Measurements from ENCODE around the gene AK2.
A peak's percentile ranks its signal among the peaks of the same experiment; 100 is the strongest.

Gene AK2

DNA sequence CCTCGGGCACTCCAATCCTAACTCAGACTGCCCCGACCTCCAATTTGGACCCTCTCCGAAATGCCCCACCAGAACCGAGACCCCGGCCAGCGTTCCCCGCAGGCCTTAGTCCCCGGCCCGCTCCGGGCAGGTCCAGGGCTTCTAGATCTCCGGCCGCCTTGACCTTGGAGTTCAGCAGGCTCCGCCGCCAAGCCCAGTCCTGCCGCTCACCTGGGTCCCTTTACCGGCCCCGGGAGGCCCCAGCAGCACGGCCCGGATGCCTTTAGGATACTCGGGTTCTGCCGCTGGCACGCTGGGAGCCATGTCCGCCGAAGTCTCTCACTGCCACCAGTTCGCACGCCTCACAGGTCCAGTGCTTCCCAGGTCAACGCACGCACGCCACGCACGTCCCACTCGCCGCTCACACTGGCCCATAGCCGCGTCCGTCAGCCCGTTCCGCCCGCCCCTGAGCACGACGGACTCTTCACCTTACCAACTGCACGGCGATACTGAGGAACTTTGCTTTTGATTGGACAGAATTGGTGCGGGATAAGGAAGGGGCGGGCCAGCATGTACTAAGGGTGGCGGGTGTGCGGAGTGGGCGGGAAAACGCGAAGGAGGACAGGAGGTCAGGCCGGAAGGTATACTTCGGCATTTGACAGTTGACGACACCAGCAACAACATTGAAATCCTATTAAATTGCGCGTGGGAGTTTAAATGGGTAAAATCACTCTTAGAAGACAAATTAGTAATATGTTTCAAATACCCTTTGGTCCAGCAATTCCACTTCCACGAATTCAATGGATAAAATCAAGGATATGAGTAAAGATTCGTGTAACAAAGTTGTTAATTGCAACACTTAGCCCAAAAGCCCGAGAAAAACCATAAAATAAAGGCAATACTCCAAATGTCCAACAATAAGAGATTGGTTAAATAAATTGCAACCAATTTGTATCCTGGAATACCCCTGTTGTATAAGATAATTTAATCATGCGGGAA is at the start of gene AK2 (continued):
- TF ChIP-seq ZNF792 (tag by site-specific recombination; IDR thresholded peaks at IDR 0.05) (peak; percentile 97), ZNF501 (tag by site-specific recombination; IDR thresholded peaks at IDR 0.05) (no peak), ZNF701 (tag by site-specific recombination; IDR thresholded peaks at IDR 0.05) (no peak), ZNF324 (tag by site-specific recombination; IDR thresholded peaks at IDR 0.05) (peak; percentile 25), ZNF558 (tag by site-specific recombination; IDR thresholded peaks at IDR 0.05) (0 out of 2 replicates have a peak, but pooled peaks have one; percentile 32), ZNF561 (tag by site-specific recombination; IDR thresholded peaks at IDR 0.05; ENCODE audit: borderline replicate concordance) (peak; percentile 79; the same call in 1 of the 2 replicates), ZBTB8A (tag by site-specific recombination; IDR thresholded peaks at IDR 0.05) (peak; percentile 56), ZNF677 (tag by site-specific recombination; IDR thresholded peaks at IDR 0.05) (no peak), KLF1 (tag by site-specific recombination; IDR thresholded peaks at IDR 0.05) (peak; percentile 72), ZNF23 (tag by site-specific recombination; IDR thresholded peaks at IDR 0.05; ENCODE audit: borderline replicate concordance) (no peak), WT1 (tag by site-specific recombination; IDR thresholded peaks at IDR 0.05) (peak; percentile 51), ZNF169 (tag by site-specific recombination; IDR thresholded peaks at IDR 0.05) (no peak), ZNF157 (tag by site-specific recombination; IDR thresholded peaks at IDR 0.05) (no peak), ZNF140 (tag by site-specific recombination; IDR thresholded peaks at IDR 0.05) (no peak), GLIS2 (tag by site-specific recombination; IDR thresholded peaks at IDR 0.05) (peak; percentile 59; the same call in 1 of the 2 replicates), ZIC2 (tag by site-specific recombination; IDR thresholded peaks at IDR 0.05) (0 out of 2 replicates have a peak, but pooled peaks have one; percentile 36), ZNF555 (tag by site-specific recombination; conservative IDR thresholded peaks at IDR 0.05) (no peak), HOXD13 (CRISPR knock-in tag; IDR thresholded peaks at IDR 0.05; ENCODE audit: borderline replicate concordance) (no peak), GFI1B (tag by site-specific recombination; IDR thresholded peaks at IDR 0.05) (no peak), ZNF202 (tag by site-specific recombination; IDR thresholded peaks at IDR 0.05; ENCODE audit: borderline replicate concordance) (no peak), TRIM28 (IDR thresholded peaks at IDR 0.05; ENCODE audit: borderline replicate concordance, low read length) (0 out of 2 replicates have a peak, but pooled peaks have one; percentile 18), KLF8 (tag by site-specific recombination; IDR thresholded peaks at IDR 0.05) (peak; percentile 81), KLF9 (tag by site-specific recombination; IDR thresholded peaks at IDR 0.05; ENCODE audit: low read depth) (peak; percentile 72), ZNF560 (tag by site-specific recombination; IDR thresholded peaks at IDR 0.05; ENCODE audit: borderline replicate concordance) (no peak), ZNF626 (tag by site-specific recombination; IDR thresholded peaks at IDR 0.05) (no peak)
- TF ChIP-seq, protein P1, sequence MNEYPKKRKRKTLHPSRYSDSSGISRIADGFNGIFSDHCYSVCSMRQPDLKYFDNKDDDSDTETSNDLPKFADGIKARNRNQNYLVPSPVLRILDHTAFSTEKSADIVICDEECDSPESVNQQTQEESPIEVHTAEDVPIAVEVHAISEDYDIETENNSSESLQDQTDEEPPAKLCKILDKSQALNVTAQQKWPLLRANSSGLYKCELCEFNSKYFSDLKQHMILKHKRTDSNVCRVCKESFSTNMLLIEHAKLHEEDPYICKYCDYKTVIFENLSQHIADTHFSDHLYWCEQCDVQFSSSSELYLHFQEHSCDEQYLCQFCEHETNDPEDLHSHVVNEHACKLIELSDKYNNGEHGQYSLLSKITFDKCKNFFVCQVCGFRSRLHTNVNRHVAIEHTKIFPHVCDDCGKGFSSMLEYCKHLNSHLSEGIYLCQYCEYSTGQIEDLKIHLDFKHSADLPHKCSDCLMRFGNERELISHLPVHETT (tag by site-specific recombination; IDR thresholded peaks at IDR 0.05) = peak; percentile 69; the same call in 1 of the 2 replicates
- TF ChIP-seq, protein P2, sequence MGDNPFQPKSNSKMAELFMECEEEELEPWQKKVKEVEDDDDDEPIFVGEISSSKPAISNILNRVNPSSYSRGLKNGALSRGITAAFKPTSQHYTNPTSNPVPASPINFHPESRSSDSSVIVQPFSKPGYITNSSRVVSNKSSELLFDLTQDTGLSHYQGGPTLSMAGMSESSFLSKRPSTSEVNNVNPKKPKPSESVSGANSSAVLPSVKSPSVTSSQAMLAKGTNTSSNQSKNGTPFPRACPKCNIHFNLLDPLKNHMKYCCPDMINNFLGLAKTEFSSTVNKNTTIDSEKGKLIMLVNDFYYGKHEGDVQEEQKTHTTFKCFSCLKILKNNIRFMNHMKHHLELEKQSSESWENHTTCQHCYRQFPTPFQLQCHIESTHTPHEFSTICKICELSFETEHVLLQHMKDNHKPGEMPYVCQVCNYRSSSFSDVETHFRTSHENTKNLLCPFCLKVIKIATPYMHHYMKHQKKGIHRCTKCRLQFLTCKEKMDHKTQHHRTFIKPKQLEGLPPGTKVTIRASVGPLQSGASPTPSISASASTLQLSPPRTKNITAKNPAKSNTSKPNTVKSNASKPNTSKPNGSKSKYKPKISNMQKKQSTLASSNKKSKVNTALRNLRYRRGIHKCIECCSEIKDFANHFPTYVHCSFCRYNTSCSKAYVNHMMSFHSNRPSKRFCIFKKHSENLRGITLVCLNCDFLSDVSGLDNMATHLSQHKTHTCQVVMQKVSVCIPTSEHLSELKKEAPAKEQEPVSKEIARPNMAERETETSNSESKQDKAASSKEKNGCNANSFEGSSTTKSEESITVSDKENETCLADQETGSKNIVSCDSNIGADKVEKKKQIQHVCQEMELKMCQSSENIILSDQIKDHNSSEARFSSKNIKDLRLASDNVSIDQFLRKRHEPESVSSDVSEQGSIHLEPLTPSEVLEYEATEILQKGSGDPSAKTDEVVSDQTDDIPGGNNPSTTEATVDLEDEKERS (tag by site-specific recombination; IDR thresholded peaks at IDR 0.05) = 0 out of 2 replicates have a peak, but pooled peaks have one; percentile 11
- TF ChIP-seq, protein P3, sequence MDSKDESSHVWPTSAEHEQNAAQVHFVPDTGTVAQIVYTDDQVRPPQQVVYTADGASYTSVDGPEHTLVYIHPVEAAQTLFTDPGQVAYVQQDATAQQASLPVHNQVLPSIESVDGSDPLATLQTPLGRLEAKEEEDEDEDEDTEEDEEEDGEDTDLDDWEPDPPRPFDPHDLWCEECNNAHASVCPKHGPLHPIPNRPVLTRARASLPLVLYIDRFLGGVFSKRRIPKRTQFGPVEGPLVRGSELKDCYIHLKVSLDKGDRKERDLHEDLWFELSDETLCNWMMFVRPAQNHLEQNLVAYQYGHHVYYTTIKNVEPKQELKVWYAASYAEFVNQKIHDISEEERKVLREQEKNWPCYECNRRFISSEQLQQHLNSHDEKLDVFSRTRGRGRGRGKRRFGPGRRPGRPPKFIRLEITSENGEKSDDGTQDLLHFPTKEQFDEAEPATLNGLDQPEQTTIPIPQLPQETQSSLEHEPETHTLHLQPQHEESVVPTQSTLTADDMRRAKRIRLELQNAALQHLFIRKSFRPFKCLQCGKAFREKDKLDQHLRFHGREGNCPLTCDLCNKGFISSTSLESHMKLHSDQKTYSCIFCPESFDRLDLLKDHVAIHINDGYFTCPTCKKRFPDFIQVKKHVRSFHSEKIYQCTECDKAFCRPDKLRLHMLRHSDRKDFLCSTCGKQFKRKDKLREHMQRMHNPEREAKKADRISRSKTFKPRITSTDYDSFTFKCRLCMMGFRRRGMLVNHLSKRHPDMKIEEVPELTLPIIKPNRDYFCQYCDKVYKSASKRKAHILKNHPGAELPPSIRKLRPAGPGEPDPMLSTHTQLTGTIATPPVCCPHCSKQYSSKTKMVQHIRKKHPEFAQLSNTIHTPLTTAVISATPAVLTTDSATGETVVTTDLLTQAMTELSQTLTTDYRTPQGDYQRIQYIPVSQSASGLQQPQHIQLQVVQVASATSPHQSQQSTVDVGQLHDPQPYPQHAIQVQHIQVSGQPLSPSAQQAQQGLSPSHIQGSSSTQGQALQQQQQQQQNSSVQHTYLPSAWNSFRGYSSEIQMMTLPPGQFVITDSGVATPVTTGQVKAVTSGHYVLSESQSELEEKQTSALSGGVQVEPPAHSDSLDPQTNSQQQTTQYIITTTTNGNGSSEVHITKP (tag by site-specific recombination; IDR thresholded peaks at IDR 0.05) = peak; percentile 93
- TF ChIP-seq, protein P4, sequence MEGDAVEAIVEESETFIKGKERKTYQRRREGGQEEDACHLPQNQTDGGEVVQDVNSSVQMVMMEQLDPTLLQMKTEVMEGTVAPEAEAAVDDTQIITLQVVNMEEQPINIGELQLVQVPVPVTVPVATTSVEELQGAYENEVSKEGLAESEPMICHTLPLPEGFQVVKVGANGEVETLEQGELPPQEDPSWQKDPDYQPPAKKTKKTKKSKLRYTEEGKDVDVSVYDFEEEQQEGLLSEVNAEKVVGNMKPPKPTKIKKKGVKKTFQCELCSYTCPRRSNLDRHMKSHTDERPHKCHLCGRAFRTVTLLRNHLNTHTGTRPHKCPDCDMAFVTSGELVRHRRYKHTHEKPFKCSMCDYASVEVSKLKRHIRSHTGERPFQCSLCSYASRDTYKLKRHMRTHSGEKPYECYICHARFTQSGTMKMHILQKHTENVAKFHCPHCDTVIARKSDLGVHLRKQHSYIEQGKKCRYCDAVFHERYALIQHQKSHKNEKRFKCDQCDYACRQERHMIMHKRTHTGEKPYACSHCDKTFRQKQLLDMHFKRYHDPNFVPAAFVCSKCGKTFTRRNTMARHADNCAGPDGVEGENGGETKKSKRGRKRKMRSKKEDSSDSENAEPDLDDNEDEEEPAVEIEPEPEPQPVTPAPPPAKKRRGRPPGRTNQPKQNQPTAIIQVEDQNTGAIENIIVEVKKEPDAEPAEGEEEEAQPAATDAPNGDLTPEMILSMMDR (tag by site-specific recombination; IDR thresholded peaks at IDR 0.05) = no peak

Data from HEK293 (cell line).